T-helper 9 cell (primary cell): ENCODE measurements around the gene CACHD1.

ENCODE experiments used
- DNase-seq: peaks from one replicate; pipeline ENCODE4 v3.0.0-alpha.2; 2020

Gene CACHD1

GRCh38 chr1:64555947-64556346 is 86.0 kb downstream of the CACHD1 start:
- DNase-seq = no peak

DNA sequence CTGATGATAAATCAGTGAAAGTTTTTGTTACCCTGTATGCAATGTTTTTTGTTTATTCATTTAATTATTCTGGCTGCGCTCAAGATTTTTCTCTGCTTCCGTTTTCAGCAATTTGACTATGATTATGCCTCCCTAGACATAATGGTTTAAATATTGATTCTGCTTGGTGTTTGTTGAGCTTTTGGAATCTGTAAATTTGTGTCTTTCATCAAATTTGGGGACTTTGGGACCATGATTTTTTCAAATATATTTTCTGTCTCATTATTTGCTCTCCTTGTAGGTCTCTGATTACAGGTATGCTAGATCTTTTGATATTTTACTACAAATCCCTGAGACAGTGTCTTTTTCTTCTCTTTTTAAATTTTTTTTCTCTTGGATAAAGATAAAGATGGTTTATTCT is 92.1 kb downstream of the CACHD1 start:
- no peak for DNase-seq

DNA sequence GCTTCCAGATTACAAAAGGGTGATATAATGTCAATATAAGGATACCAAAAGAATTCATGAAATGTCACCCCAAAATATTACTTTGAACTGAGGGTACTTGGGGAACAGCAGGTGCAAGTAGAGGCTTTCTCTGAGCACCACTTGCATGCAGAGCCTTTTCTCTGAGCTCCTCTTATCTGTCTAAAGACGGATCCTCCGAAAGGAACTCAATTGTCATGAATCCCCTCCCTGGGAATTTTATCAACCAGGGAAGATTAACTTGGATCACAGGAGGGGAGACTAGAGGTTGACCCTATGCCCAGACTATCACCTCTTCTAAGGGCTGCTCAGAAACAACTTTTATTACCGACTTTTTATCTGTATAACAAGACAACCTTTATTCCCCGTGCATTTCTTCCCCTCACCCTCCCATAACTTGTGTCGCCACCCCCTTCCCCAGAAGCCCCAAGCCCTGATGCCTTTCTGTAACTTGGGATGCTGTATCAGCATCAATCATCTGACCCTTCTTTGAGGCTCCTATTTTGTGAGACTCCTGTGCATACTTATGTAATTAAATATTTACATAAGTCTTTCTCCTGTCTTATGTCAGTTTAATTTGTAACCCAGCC is 94.1 kb downstream of the CACHD1 start:
- no peak for DNase-seq

- DNase-seq = no peak
These were observed 95.0 kb downstream of the CACHD1 start for GRCh38 chr1:64564891-64565290.

DNA sequence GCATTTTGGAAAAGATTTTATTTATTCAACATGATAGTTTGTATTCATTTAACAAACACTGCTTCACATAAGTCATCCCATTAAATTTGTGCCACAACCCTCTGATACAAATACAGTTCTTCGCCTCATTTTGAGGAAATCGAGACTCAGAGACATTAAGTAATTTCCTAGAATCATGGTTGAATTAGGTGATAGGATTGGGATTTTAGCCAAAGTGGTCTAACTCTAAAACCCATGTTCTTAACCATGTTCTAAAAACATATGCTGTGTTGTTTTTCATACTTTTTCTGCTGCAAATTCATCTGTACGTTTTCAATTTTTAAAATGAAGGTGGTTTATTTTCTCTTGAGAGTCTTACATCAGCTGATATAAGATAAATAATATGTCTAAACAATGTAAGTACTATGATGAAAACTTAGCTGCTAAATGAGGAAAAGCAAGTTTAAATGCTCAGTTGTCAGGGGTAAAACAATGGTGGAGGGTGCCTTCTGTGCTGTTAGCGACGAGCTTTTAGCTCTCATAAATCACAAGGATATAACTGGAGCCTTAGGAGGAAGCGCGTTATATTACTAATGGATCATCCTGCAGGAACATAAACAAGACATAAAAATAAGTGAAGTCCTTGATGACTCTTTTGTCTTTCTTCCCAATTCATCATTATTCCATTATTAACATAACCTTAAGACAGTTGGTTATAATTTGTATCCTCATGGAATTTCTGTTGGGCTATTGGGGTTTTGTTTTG is 97.7 kb downstream of the CACHD1 start:
- DNase-seq = no peak

GRCh38 chr1:64568171-64568450 is 98.2 kb downstream of the CACHD1 start:
- DNase-seq = no peak

GRCh38 chr1:64569411-64569810 is 99.5 kb downstream of the CACHD1 start:
- no peak for DNase-seq

DNA sequence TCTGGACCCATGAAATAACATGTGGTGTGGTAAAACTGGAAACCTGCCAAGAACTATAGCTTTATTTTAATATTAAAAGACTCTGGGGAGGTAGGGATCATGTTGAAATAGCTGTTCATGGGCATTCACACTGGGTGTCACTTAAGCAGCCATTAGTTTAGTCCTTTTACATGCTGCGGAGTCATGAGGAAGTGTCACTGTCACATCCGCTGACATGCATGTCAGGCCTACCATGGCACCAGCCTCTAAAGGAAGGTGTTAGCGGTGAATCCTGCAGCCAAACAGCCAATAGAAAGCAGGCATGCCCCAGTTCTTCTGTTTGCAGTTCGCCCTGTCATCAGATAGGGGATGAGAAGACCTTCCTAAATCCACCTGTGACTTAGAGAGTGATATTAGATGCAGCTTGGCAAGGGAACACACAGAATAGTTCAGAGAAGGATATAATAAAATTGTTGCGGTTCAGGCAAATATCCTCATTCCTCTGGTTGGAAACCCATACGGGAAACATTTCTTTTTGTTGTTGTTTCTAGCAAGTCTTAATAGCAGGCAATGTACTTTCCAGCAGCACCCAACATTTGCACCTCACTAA is 100.4 kb downstream of the CACHD1 start:
- DNase-seq = no peak

- DNase-seq = no peak
These were observed 102.4 kb downstream of the CACHD1 start for GRCh38 chr1:64572222-64572900.

- DNase-seq = no peak
These were observed 104.4 kb downstream of the CACHD1 start for GRCh38 chr1:64574301-64574700.

DNA sequence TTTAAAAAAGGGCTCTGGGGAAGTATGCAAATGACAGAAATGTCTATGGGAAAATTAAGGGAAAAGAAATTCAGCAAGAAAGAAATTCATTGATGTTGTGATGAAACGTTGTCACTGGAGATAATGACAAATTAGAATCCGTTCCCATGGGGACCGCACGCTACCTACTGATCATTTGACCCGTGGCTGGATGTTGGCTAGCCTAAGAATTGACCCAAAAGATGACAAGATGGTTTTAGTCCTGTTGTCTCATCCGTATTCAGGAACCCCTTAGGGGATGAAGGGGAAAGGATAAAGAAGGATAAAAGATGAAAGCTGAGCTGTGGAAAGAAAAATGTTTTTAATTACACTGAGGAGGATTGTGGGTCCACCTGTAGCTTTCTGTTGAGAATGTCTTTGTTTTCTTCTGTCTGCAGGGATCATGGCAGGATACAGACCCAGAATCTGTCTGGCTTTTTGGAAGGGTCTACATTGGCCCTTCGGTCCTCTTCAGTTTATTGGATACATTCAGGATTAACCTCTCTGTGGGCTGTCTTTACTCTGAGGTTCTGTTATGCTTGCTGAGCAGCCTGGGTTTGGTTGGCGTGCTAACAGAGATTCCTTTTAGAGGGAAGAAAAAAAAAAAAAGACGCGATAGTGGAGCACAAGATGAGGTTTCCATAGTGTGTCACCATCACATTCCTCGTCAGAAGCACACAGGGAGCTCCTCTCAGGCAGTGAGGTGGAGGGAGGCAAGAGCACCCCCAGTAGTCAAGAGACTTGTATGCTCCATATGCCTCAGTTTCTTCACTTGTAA is 106.2 kb downstream of the CACHD1 start:
- DNase-seq = no peak

- no peak for DNase-seq
These were observed 108.5 kb downstream of the CACHD1 start for GRCh38 chr1:64578270-64578973.

- DNase-seq = no peak
These were observed 109.8 kb downstream of the CACHD1 start for GRCh38 chr1:64579767-64580166.

DNA sequence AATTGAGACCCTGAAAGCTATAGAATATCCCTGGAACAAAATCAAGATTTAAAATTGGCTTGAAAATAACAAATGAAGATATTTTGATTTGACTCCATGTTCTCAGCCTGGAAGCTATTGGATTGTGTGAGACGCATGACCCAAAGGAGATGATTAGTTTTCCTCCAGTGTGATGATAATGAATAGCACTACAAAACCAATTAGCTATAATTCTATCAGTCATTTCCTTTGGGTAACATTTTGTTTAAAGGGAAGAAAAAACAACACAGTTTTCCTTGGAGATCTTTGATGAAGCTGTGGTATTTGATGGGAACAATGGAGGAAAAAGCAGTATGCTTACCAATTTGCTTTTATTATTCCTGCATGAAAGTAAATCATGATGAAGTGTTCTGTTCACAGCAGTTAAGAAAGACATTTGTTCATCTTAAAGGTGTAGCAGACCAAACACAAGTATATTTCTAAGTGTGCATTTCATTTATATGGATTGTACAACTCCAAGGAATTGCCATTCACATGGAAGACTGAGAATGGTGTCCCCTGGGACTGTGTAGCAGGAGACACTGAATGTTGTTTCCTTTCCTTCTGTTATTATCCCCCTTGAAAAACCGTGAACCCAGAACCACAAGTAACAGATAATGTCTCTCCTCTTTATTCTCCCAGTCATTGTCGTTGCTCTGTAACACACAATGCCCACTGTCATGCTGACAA is 111.4 kb downstream of the CACHD1 start:
- DNase-seq = no peak

DNA sequence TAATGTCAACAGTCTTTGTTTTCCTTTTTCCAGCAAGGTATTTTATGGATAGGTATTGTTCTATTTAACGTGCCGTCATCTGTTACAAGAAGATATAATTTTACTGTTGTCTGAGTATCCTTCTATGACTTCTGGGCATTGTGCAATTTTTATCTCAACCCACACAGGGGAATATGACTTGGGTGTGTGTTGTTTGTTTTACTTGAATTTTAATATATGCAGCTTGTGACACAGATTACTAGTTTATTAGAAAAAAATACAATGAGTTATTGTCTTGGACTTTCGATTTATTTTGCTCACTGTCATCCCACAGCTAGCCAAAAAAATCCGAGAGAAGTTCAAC is 111.9 kb downstream of the CACHD1 start:
- DNase-seq = no peak

GRCh38 chr1:64584479-64584878 is 114.5 kb downstream of the CACHD1 start:
- no peak for DNase-seq

- no peak for DNase-seq
These were observed 118.9 kb downstream of the CACHD1 start for GRCh38 chr1:64588876-64589275.

GRCh38 chr1:64590316-64590715 is 120.4 kb downstream of the CACHD1 start:
- DNase-seq = no peak

- DNase-seq = no peak
These were observed 124.5 kb downstream of the CACHD1 start for GRCh38 chr1:64594446-64594845.

DNA sequence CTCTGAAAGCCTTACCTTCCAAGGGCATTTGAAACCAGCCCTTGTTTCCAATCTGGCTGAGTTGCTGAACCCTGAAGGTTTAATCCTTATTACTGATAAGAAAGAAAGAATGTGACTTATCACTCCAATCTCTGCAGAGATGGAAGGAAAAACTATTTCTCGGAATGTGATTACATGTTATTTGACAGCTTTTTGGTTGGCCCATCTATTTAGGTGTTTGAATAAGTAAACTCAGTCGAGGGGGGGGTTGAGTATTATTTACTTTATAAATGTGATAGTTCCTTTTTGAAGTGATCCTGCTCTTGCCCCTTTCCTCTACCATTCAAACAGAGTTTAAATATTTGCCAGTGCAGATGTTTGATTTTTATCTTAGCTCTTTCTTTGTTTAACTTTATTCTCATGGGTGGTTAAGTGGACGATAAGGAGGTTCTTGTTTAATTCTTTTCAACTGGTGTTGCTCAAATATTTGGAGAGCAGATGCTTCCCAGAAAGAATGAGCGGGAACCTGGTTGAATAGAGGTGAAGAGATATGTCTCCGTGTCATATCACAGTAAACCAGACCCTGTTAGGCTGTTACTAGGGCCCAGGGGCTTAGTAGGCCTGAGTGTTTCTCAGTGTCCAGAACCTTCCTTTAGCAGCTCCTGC is 126.1 kb downstream of the CACHD1 start:
- DNase-seq = no peak

DNA sequence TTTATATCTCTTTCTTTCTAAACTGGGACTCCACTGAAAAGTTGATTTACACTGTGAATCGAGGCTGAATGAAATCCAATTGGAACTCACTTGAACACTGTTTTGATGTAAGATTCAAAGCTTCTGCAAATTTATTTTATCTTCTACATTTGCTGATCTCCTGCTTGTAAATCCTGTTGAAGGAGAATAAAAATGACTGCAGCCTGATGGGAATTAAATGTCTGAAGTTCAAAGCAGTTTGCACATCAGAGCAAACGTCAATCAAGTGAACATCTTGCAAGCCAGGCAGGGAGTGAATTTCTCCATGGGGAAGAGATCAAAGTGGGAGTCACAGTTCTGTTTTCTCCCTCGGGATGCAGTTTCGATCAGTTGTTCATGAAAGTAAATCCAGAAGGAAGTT is 127.2 kb downstream of the CACHD1 start:
- DNase-seq = no peak
